Kidney (tissue), 14 donors: Measurements from ENCODE around the gene MLLT1. TPM values are rescaled to one million over a fixed set of nuclear protein-coding genes. Genes with fewer than 3 reads are reported as not detected.
A peak's percentile ranks its signal among the peaks of the same experiment; 100 is the strongest.

Experiments used
- DNase-seq, 5 donors: peaks; one replicate each; pipeline ENCODE4 v3.0.0-alpha.2; 2013 to 2020
- FAIRE-seq: peaks from 2 replicates; lab custom pipeline; 2012; peaks lifted over from hg19 to GRCh38; lab: Jason Lieb, UNC
- H3K27ac ChIP-seq, 2 donors: one replicate each; pipeline ENCODE4 v1.7.0; 2013; ENCODE audit warnings: low read depth in 2 of 2, low read length in 2 of 2, inconsistent platforms in 1 of 2
- H3K27me3 ChIP-seq: one replicate; pipeline ENCODE4 v1.7.1; 2013; ENCODE audit warnings: low read length, inconsistent platforms; ENCODE audit not compliant: control insufficient read depth, insufficient read depth
- H3K36me3 ChIP-seq, 3 donors: one replicate each; pipeline versions ENCODE4 v1.7.0 to v1.7.1; 2013; ENCODE audit warnings: low read length in 3 of 3, control low read depth in 1 of 3, inconsistent platforms in 1 of 3; ENCODE audit not compliant: insufficient read depth in 3 of 3, control insufficient read depth in 2 of 3
- H3K4me1 ChIP-seq, 3 donors: one replicate each; pipeline versions ENCODE4 v1.7.0 to v1.7.1; 2013; ENCODE audit warnings: low read length in 3 of 3, inconsistent platforms in 1 of 3, low read depth in 1 of 3; ENCODE audit not compliant: control insufficient read depth in 2 of 3, insufficient read depth in 2 of 3
- H3K4me3 ChIP-seq, 3 donors: one replicate each; pipeline versions ENCODE4 v1.7.0 to v1.8.1; 2013; ENCODE audit warnings: low read length in 3 of 3, control low read depth in 1 of 3, inconsistent platforms in 1 of 3
- H3K9ac ChIP-seq, 3 donors: one replicate each; pipeline versions ENCODE4 v1.7.0 to v1.7.1; 2013; ENCODE audit warnings: low read length in 3 of 3, control low read depth in 1 of 3, inconsistent platforms in 1 of 3
- H3K9me3 ChIP-seq, 3 donors: one replicate each; pipeline versions ENCODE4 v1.7.0 to v1.7.1; 2013; ENCODE audit warnings: low read length in 3 of 3, control low read depth in 1 of 3, inconsistent platforms in 1 of 3; ENCODE audit not compliant: control insufficient read depth in 2 of 3, insufficient read depth in 1 of 3
- intact Hi-C: fragments of 100-400 bp; cut with DNase I; formaldehyde crosslinking; loops from one replicate; pipeline ENCODE4 v1.11.1; 2022
- polyA plus RNA-seq: library from polyadenylated mRNA; stranded (reverse); fragments of 350-450 nt; fragmentation: Illumina TruSeq; extraction: RNeasy Lipid Tissue Mini Kit (QIAGEN cat#74804); gene quantifications from one replicate; pipeline ENCODE4 v1.2.3, GENCODE V29; 2014; ENCODE audit warnings: low read depth, low replicate concordance; ENCODE audit not compliant: insufficient read depth
- total RNA-seq: library from RNA; stranded (reverse); fragmentation: NEBNext Ultra II Directional; extraction: Animal tissue kit (Norgen Biotek cat#: 25700); gene quantifications from one replicate; pipeline ENCODE4 v1.2.1, GENCODE V29; 2021
- TF ChIP-seq, protein P1 (sequence below): IDR thresholded peaks from 3 replicates; pipeline ENCODE4 v1.5.1; 2012; ENCODE audit warnings: mild to moderate bottlenecking, moderate library complexity, borderline replicate concordance; ENCODE audit not compliant: insufficient read depth; ENCODE audit errors: extremely low read depth
- donor health status: control.
- donor health status: control.
- donor health status: control.
- donor health status: control.
- donor health status: control.
- donor health status: DM: yes; HTN: yes; CAD: no.
- donor health status: Normal renal cell carcinoma (clear cell type).

The MLLT1 gene
- total and polyA plus RNA-seq, 2 donors from 2014 or later = 32.0 to 53.2 TPM

DNA sequence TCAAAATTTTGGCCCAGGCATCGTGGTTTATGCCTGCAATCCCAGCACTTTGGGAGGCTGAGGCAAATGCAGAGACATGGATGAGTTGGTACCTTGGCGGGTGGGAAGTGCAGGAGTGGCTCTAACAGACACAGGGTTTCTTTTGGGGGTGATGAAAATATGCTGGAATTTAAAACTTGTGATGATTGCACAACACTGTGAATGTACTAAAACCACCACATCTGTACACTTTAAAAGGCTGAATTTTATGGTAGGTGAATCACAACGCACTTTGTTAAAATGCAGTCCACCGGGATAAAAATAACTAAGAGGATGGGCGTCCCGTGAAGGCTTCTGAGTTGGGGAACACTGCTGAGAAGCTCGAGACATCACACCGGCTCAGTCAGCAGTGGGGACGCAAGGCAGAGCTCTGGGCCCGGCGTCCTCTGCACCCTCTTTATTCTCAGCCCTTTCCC lies 47.1 kb downstream of the MLLT1 start:
- TF ChIP-seq, protein P1, sequence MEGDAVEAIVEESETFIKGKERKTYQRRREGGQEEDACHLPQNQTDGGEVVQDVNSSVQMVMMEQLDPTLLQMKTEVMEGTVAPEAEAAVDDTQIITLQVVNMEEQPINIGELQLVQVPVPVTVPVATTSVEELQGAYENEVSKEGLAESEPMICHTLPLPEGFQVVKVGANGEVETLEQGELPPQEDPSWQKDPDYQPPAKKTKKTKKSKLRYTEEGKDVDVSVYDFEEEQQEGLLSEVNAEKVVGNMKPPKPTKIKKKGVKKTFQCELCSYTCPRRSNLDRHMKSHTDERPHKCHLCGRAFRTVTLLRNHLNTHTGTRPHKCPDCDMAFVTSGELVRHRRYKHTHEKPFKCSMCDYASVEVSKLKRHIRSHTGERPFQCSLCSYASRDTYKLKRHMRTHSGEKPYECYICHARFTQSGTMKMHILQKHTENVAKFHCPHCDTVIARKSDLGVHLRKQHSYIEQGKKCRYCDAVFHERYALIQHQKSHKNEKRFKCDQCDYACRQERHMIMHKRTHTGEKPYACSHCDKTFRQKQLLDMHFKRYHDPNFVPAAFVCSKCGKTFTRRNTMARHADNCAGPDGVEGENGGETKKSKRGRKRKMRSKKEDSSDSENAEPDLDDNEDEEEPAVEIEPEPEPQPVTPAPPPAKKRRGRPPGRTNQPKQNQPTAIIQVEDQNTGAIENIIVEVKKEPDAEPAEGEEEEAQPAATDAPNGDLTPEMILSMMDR = no peak
- Histone ChIP-seq H3K9me3 (no peaks in the 10 kb centered on the region), H3K36me3 (peaks cover 0 to 4% (median 0%) of the 10 kb centered on the region in 3 donors), H3K27me3 (no peaks in the 10 kb centered on the region), H3K4me1 (peaks cover 11 to 37% (median 20%) of the 10 kb centered on the region in 3 donors), H3K27ac (peak overlapping the region; percentile 50 to 74), H3K9ac (peak overlapping the region in 1 of 3 donors; percentile 12), H3K4me3 (no peak overlapping the region)
- FAIRE-seq (no peak), DNase-seq (peak in 1 of 5 donors; percentile 8)
- intact Hi-C loops = no loop called here

DNA sequence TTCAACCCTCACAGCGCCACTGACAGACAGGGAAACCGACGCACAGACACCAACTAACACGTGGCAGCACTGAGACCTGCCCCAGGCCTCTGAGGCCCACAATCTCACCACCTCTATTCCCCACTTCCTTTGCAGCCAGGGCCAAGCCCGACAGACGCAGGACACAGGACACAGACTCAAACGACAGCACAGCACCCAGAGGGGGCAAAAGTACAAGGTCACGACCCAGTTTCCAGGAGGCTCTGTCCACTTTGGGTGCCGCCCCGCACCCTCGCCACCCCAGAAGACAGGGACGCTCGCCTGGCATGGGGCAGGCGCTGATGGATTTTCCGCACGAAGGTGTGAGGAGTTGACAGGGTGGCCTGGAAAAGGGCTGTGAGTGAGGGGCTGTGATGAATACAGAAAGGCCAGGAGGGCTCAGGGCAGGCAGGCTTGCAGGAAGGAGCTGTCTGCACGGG lies 48.8 kb downstream of the MLLT1 start:
- intact Hi-C loops = no loop called here
- Histone ChIP-seq H3K27ac (no peak overlapping the region), H3K4me1 (peaks cover 11 to 27% (median 15%) of the 10 kb centered on the region in 3 donors), H3K27me3 (no peaks in the 10 kb centered on the region), H3K36me3 (peaks cover 4 to 6% (median 4%) of the 10 kb centered on the region in 3 donors), H3K4me3 (no peak overlapping the region), H3K9me3 (no peaks in the 10 kb centered on the region), H3K9ac (no peak overlapping the region)
- FAIRE-seq (no peak), DNase-seq (peak in 2 of 5 donors; percentile 0 to 41)
- TF ChIP-seq, protein P1 = no peak

DNA sequence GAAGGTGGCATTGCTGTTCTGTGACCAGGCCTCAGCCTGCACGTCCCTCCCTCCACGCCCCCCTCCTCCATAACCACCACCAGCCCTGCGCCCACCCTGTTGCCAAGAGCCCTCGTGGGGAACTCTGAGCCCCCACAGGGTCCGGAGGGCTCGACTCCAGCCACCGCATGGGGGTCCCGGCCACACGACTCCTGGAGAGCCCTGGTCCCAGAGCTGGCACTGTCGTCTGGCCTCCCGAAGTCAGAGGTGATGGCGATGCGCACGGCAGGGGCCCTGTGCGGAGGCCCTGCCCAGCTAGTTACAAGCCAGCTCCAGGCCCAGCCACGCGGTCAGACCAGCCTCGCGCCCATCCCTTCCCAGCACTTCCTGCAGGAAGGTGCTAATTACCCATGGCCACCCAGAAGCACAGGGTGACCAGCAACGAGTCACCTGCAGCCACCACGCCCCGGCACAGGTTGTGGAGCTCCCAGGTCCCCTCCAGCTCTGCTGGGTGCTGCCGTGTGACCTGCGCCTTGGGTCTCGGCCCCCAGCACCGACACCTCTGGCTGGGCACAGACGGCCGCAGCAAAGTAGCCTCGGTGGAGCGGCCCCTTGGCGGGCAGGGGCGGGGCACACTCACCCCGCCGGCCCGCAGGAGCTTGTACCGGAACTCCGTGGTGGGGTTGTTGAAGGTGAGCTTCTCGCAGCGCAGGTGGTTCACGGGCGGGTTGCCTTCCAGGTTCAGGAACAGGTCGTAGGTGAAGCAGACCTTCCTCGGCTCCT lies 49.6 kb downstream of the MLLT1 start:
- Histone ChIP-seq H3K27ac (no peak overlapping the region), H3K27me3 (no peaks in the 10 kb centered on the region), H3K36me3 (peaks cover 4 to 11% (median 4%) of the 10 kb centered on the region in 3 donors), H3K4me3 (no peak overlapping the region), H3K4me1 (peaks cover 11 to 22% (median 14%) of the 10 kb centered on the region in 3 donors), H3K9me3 (no peaks in the 10 kb centered on the region), H3K9ac (no peak overlapping the region)
- DNase-seq = peak in 2 of 5 donors; percentile 35 to 74
- TF ChIP-seq, protein P1 = no peak
- intact Hi-C loops = no loop called here
- FAIRE-seq = no peak
